LNCAP (cell line): Measurements from ENCODE around the gene WDR87.

Experiments
- TF ChIP-seq, protein P1 (sequence below): fragments of 450-650 bp; IDR thresholded peaks from 2 replicates; pipeline ENCODE4 v1.5.1; 2017; ENCODE audit warnings: mild to moderate bottlenecking

WDR87 gene

DNA sequence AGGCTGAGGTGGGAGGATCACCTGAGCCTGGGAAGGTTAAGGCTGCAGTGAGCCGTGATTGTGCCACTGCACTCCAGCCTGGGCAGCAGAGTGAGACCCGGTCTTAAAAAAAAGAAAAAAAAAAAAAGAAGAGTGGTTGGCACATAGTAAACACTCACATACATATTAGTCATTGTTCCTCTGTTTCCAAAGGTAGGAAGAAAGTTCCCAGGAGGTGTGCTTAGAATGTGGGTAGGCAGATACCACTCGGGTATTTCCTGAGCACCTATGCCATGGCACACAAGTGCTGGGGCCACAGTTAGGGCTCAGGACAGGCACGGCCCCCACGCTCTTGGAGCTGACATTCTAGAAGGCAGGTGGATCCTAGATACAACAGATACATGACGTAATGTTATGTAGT lies 42.0 kb upstream of the WDR87 start:
- TF ChIP-seq, protein P1, sequence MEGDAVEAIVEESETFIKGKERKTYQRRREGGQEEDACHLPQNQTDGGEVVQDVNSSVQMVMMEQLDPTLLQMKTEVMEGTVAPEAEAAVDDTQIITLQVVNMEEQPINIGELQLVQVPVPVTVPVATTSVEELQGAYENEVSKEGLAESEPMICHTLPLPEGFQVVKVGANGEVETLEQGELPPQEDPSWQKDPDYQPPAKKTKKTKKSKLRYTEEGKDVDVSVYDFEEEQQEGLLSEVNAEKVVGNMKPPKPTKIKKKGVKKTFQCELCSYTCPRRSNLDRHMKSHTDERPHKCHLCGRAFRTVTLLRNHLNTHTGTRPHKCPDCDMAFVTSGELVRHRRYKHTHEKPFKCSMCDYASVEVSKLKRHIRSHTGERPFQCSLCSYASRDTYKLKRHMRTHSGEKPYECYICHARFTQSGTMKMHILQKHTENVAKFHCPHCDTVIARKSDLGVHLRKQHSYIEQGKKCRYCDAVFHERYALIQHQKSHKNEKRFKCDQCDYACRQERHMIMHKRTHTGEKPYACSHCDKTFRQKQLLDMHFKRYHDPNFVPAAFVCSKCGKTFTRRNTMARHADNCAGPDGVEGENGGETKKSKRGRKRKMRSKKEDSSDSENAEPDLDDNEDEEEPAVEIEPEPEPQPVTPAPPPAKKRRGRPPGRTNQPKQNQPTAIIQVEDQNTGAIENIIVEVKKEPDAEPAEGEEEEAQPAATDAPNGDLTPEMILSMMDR = no peak

DNA sequence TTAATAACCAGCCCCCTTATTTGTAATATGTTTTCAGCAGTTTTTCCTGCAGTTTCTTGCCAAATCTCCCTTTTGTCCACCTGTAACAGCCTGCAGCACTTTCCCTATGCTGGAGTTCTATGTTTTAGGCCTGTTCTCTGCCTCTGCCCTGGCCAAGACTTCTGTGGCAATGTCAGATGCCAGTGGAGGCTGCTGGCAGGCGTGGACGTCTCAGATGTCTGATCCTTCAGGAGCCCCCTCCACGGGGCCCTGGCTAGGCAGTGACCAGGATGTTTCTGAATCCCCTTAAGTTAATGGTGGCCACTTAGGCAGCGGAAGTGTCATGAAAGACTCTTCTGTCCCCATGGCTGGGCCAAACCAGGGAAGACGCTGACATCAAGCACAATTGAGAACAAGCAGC lies 41.4 kb upstream of the WDR87 start:
- TF ChIP-seq, protein P1 = no peak

DNA sequence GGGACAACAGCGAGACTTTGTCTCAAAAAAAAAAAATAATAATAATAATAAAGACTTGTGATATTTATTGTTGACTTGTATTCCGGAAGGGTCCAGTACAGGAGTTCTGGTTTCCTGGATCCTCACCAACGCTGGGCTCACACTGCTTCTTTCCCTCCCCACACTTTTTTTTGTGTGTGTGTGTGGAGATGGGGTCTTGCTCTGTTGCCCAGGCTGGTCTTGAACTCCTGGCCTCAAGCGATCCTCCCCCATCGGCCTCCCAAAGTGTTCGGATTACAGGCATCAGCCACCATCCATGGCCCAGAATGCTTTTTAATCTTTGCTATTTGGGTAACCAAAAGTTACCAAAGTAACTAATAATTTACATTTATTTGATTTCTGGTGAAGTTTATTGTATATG lies 39.7 kb upstream of the WDR87 start:
- TF ChIP-seq, protein P1 = no peak

DNA sequence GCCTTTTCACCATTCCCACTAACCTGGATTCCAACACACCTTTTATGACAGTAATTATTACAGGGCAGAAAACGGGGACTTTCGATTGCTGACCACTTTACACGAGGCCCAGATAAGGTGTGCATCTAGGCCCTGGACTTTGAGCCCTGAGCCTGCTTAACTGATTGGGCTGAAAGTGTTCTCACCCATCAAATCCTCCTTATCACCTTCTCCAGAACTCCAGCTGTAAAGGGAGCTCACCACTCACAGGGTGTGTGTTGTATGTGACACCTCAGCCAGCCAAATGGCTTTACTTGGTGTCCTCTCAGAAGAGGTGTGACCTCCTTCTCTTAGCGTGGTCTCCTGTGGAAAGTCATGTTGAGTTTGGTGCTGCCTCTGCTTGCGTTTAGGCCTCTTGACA lies 37.1 kb upstream of the WDR87 start:
- TF ChIP-seq, protein P1 = no peak

DNA sequence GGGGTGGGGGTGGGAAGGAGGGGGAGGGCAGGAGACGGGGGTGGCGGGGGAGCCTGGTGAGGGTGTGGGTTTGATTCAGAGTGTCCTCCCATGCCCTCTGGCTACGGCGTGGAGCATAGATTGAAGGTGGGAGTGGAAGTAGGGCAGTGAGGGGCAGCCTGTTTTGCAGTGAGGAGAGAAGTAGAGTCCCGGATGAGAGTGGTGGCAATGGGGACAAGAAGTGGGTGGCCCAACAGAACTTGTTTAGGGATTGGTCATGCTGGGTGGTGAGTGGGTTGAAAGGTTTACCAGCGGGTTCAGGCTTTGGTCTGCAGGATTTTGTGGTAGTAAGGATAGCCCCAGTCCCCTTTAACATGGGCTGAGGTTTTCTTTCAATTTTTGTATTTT lies 36.1 kb upstream of the WDR87 start:
- TF ChIP-seq, protein P1 = no peak

DNA sequence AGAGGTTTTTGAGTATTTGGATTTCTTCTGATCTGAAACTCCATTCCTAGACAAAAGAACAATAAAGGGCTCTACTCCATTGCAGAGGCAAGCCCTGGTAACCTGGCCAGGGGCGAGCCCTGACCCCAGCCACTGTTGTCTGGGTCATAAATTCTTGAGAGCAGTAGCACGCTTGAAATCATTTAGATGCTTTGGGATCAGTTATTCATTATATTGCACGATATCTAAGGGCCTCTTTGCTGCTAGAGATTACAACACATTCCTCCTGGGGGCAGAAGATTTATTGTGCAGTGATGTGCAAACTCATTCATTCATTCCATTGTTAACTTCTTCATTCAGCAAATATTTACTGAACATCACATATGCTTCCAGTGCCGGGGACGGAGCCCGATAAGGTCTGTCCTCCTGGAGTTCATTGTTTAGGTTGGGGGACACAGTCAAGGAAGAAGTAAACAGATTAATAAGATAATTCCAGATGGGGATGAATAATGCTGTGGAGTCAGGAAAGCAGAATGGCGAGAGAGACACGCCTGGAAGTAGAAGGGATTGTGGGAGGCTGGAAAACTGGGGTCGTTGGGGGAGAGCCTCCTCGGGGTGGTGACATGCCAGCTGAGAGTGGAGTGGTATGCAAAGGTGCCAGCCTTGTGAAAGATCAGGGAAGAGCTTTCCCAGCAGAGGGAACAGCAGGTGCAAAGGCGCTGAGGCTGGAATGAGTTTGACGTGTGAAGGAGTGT lies 35.6 kb upstream of the WDR87 start:
- TF ChIP-seq, protein P1 = no peak

DNA sequence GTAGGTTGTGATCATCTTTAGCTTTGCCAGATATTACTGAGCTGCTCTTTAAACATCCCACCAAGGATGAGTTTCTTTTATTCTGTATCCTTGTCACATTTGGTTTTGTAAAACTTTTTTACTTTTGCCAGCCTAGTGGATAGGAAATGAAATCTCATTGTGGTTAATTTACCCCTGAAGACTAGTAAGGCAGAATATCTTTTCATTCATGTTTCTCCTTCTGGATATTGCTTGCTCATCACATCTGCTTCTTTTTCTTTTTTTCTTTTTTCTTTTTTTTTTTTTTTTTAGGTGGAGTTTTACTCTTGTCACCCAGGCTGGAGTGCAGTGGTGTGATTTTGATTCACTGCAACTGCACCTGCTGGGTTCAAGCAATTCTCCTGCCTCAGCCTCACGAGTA lies 32.0 kb upstream of the WDR87 start:
- TF ChIP-seq, protein P1 = no peak

DNA sequence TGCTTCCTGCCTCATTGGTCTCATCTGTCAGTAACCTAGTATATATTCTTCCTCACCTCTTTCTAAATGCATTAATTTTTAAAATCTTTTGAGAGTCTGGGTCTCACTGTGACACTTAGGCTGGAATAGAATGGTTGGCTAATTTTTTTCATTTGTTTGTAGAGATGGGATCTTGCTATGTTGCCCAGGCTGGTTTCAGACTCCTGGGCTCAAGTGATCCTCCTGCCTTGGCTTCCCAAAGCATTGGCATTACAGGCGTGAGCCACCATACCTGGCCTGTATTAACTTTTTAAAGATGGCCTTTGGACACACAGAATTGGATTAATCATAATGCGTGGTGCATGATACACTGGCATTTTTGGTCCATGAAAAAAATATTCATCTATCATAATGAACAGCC lies 30.5 kb upstream of the WDR87 start:
- TF ChIP-seq, protein P1 = no peak
